PC-3 (cell line): ENCODE results near the gene NRCAM. TPM values are rescaled to one million over a fixed set of nuclear protein-coding genes. Genes with fewer than 3 reads are reported as not detected.

Source experiments
- ATAC-seq: fragments of 200-7000 bp; cut with Tn5 transposase; 2 replicates; pipeline ENCODE4 v1.9.1; 2020; ENCODE audit warnings: mild to moderate bottlenecking, moderate library complexity
- BruUV-seq: library from RNA; stranded (reverse); fragments of 400-500 nt; replicated peaks from 2 replicates; lab custom pipeline; 2021; lab: Mats Ljungman, UMichigan
- CTCF ChIA-PET: fragments of 300-600 bp; sonication (Branson Sonifier 250); formaldehyde crosslinking; loops from one replicate; lab custom pipeline; 2022; ENCODE audit warnings: antibody characterized with exemption; lab: Charles Lee
- POLR2A ChIA-PET: fragments of 300-600 bp; sonication (Branson Sonifier 250); formaldehyde crosslinking; loops from one replicate; lab custom pipeline; 2022; ENCODE audit warnings: antibody characterized with exemption; ENCODE audit not compliant: unreplicated experiment; lab: Charles Lee
- DNase-seq: peaks from one replicate; pipeline ENCODE4 v3.0.0-alpha.2; 2015
- H2AFZ ChIP-seq: fragments of 300-600 bp; sonication (generic); 2 replicates; pipeline ENCODE4 v1.6.0; 2016; ENCODE audit warnings: antibody characterized with exemption, low read length
- H3F3A ChIP-seq: fragments of 300-600 bp; sonication (generic); one replicate; pipeline ENCODE4 v1.6.0; 2017; ENCODE audit warnings: antibody characterized with exemption, low read length, control low read depth, mild to moderate bottlenecking; ENCODE audit not compliant: unreplicated experiment
- H3K27ac ChIP-seq: fragments of 300-600 bp; sonication (generic); 2 replicates; pipeline ENCODE4 v1.5.1; 2016; ENCODE audit warnings: mild to moderate bottlenecking, low read length
- H3K27me3 ChIP-seq: fragments of 300-600 bp; sonication (generic); 2 replicates; pipeline ENCODE4 v1.6.1; 2016; ENCODE audit warnings: low read length, mixed read lengths
- H3K36me3 ChIP-seq: fragments of 300-600 bp; sonication (generic); 2 replicates; pipeline ENCODE4 v1.6.1; 2016; ENCODE audit warnings: low read depth, mixed run types, low read length, mixed read lengths
- H3K4me1 ChIP-seq: fragments of 300-600 bp; sonication (generic); 2 replicates; pipeline ENCODE4 v1.5.1; 2016; ENCODE audit warnings: low read length; ENCODE audit not compliant: insufficient read depth
- H3K4me2 ChIP-seq: fragments of 300-600 bp; sonication (generic); 2 replicates; pipeline ENCODE4 v1.6.0; 2016; ENCODE audit warnings: low read length
- H3K4me3 ChIP-seq: fragments of 300-600 bp; sonication (generic); 2 replicates; pipeline ENCODE4 v1.5.1; 2016; ENCODE audit warnings: mild to moderate bottlenecking, low read length, mixed read lengths
- H3K79me2 ChIP-seq: fragments of 300-600 bp; sonication (generic); 2 replicates; pipeline ENCODE4 v1.6.1; 2017; ENCODE audit warnings: low read length, mixed read lengths
- H3K9ac ChIP-seq: fragments of 300-600 bp; sonication (generic); 2 replicates; pipeline ENCODE4 v1.6.0; 2016; ENCODE audit warnings: mild to moderate bottlenecking, low read length
- H3K9me2 ChIP-seq: fragments of 300-600 bp; sonication (generic); replicated peaks from 2 replicates; pipeline ENCODE4 v1.6.1; 2016; ENCODE audit warnings: mixed run types, low read length, mixed read lengths
- H3K9me3 ChIP-seq: fragments of 300-600 bp; sonication (generic); 2 replicates; pipeline ENCODE4 v1.6.1; 2016; ENCODE audit warnings: low read length, mixed read lengths
- H4K20me1 ChIP-seq: fragments of 300-600 bp; sonication (generic); 2 replicates; pipeline ENCODE4 v1.6.1; 2016; ENCODE audit warnings: low read length, mixed read lengths
- CTCF ChIP-seq: fragments of 300-600 bp; sonication (generic); conservative IDR thresholded peaks from 2 replicates; pipeline ENCODE4 v1.5.1; 2017; ENCODE audit warnings: antibody characterized with exemption, low read depth, mild to moderate bottlenecking, low read length
- EZH2 ChIP-seq: fragments of 300-600 bp; sonication (generic); IDR thresholded peaks from one replicate; pipeline ENCODE4 v1.6.1; 2017; ENCODE audit warnings: antibody characterized with exemption, mild to moderate bottlenecking, low read length; ENCODE audit not compliant: unreplicated experiment
- EZH2phosphoT487 ChIP-seq: fragments of 300-600 bp; sonication (generic); IDR thresholded peaks from 2 replicates; pipeline ENCODE4 v1.6.1; 2018; ENCODE audit warnings: mild to moderate bottlenecking, antibody characterized with exemption, low read length, borderline replicate concordance
- intact Hi-C: fragments of 100-400 bp; cut with micrococcal nuclease; formaldehyde crosslinking; loops from 2 replicates; pipeline ENCODE4 v1.9.0; 2023
- total RNA-seq: library from RNA; depleted of rRNA; stranded (reverse); fragments of >200 nt; gene quantifications from 2 replicates; pipeline ENCODE4 v1.2.3, GENCODE V29; 2014

Gene NRCAM
- total RNA-seq, 1 experiment from 2014 or later: not detected

- no peak overlapping the region for H3K27ac ChIP-seq
- H3K36me3 ChIP-seq: no peaks in the 10 kb centered on the region
- H2AFZ ChIP-seq: no peak overlapping the region
- H3K27me3 ChIP-seq: 0 out of 2 replicates have a peak, but pooled peaks cover 4% of the 10 kb centered on the region
- no peak overlapping the region for H3K4me2 ChIP-seq
- intact Hi-C loops: no loop called here
- POLR2A ChIA-PET: no interaction called here
- H3K9me3 ChIP-seq: no peaks in the 10 kb centered on the region
- BruUV-seq: no TSS peak
- no peaks in the 10 kb centered on the region for H3F3A ChIP-seq
- H3K9ac ChIP-seq: no peak overlapping the region
- ATAC-seq (no peak), DNase-seq (no peak)
- no peaks in the 10 kb centered on the region for H3K79me2 ChIP-seq
- TF ChIP-seq EZH2phosphoT487 (no peak), CTCF (no peak), EZH2 (no peak)
- H3K4me1 ChIP-seq: no peaks in the 10 kb centered on the region
- no peaks in the 10 kb centered on the region for H4K20me1 ChIP-seq
- no peak overlapping the region for H3K4me3 ChIP-seq
- CTCF ChIA-PET: no interaction called here
- H3K9me2 ChIP-seq: no peaks in the 10 kb centered on the region
These were observed 250.9 kb downstream of the NRCAM start for GRCh38 chr7:108205311-108205710.

- ChIA-PET CTCF (no interaction called here), POLR2A (no interaction called here)
- Histone ChIP-seq H2AFZ (no peak overlapping the region), H3K4me3 (no peak overlapping the region), H3F3A (no peaks in the 10 kb centered on the region), H4K20me1 (no peaks in the 10 kb centered on the region), H3K9me3 (no peaks in the 10 kb centered on the region), H3K79me2 (no peaks in the 10 kb centered on the region), H3K27me3 (0 out of 2 replicates have a peak, but pooled peaks cover 4% of the 10 kb centered on the region), H3K9me2 (no peaks in the 10 kb centered on the region), H3K4me2 (no peak overlapping the region), H3K36me3 (no peaks in the 10 kb centered on the region), H3K27ac (no peak overlapping the region), H3K4me1 (no peaks in the 10 kb centered on the region), H3K9ac (no peak overlapping the region)
- TF ChIP-seq EZH2phosphoT487 (no peak), CTCF (no peak), EZH2 (no peak)
- no peak for ATAC-seq
- no peak for DNase-seq
- no TSS peak for BruUV-seq
- intact Hi-C loops: no loop called here
These were observed 251.9 kb downstream of the NRCAM start for GRCh38 chr7:108204281-108204796.

GRCh38 chr7:108203537-108203936 lies 252.7 kb downstream of the NRCAM start:
- ChIA-PET CTCF (no interaction called here), POLR2A (interaction anchor here (0.7 kb wide), 1 partner anchor 165 kb away, joined by 11 read pairs; no protein-coding TSS in a partner anchor)
- ATAC-seq: no peak
- no peak overlapping the region for H3K4me2 ChIP-seq
- no peaks in the 10 kb centered on the region for H3K9me3 ChIP-seq
- H3K9me2 ChIP-seq: no peaks in the 10 kb centered on the region
- BruUV-seq: no TSS peak
- H3F3A ChIP-seq: no peaks in the 10 kb centered on the region
- H3K36me3 ChIP-seq: no peaks in the 10 kb centered on the region
- no peak overlapping the region for H3K4me3 ChIP-seq
- H2AFZ ChIP-seq: no peak overlapping the region
- 0 out of 2 replicates have a peak, but pooled peaks cover 4% of the 10 kb centered on the region for H3K27me3 ChIP-seq
- DNase-seq: no peak
- no peak overlapping the region for H3K27ac ChIP-seq
- no peak overlapping the region for H3K9ac ChIP-seq
- no peaks in the 10 kb centered on the region for H3K4me1 ChIP-seq
- no peaks in the 10 kb centered on the region for H4K20me1 ChIP-seq
- no peaks in the 10 kb centered on the region for H3K79me2 ChIP-seq
- no peak for TF ChIP-seq CTCF
- TF ChIP-seq EZH2phosphoT487: no peak
- TF ChIP-seq EZH2: no peak
- intact Hi-C loops: no loop called here
